ENCODE data around the gene TIGAR.

The TIGAR gene

DNA sequence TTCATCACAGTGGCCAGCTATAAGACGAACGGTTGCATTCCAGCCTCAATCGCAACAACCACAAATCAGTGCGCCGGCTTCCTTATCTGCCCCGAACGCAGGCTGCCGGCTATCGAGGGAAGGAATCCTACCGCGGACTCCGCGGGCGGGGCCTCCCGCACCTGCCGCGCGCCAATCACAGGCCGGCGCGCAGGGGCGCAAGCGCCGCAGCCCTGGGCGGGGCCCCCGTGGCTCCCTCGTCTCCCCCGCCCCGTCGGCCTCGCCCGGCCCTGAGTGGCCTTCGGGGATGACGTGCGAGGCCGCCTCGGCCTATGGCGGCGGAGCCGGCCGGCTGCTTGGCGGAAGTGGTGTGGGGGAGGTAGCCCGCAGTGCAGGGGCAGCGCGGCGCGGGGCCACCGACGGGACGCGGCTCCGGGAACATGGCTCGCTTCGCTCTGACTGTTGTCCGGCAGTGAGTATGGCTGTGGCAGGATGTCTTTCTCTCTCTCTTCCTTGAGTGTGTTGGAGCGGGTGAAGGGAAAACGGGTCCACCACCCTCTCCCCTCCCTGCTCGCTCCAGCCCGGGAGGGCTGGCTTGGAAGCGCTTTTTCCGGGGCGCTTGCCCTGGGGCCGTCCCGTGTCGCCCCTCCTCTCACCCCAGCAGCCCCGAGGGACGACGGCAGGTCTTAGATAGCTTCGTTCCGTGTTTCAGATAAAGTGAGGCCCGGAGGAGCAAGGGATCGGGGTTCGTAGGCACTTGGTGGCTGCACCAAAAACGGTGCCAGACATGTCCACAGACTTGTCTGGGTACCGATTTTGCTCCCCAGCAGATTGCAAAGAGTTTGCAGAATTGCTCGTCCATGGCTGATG, at the start of gene TIGAR:
TIGAR (plus strand) TSS at position 361 of the 849 bp plus-strand sequence; CDS start at position 420, 59 bp downstream.
- peak; percentile 76 for DNase-seq (ENCODE audit: low read depth)

- DNase-seq (ENCODE audit: low read depth): peak; percentile 69
Measured at GRCh38 chr12:4271717-4272423, 49.1 kb upstream of the TIGAR start.

DNA sequence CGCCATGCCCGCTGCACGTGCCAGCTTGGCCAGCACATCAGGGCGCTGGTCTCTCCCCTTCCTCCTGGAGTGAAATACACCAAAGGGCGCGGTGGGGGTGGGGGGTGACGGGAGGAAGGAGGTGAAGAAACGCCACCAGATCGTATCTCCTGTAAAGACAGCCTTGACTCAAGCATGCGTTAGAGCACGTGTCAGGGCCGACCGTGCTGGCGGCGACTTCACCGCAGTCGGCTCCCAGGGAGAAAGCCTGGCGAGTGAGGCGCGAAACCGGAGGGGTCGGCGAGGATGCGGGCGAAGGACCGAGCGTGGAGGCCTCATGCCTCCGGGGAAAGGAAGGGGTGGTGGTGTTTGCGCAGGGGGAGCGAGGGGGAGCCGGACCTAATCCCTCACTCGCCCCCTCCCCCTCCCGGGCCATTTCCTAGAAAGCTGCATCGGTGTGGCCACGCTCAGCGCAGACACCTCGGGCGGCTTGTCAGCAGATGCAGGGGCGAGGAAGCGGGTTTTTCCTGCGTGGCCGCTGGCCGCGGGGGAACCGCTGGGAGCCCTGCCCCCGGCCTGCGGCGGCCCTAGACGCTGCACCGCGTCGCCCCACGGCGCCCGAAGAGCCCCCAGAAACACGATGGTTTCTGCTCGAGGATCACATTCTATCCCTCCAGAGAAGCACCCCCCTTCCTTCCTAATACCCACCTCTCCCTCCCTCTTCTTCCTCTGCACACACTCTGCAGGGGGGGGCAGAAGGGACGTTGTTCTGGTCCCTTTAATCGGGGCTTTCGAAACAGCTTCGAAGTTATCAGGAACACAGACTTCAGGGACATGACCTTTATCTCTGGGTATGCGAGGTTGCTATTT, 48.4 kb upstream of the TIGAR start:
- no peak for DNase-seq (ENCODE audit: low read depth)

GRCh38 chr12:4273273-4273651, 47.8 kb upstream of the TIGAR start:
- no peak for DNase-seq (ENCODE audit: low read depth)

DNA sequence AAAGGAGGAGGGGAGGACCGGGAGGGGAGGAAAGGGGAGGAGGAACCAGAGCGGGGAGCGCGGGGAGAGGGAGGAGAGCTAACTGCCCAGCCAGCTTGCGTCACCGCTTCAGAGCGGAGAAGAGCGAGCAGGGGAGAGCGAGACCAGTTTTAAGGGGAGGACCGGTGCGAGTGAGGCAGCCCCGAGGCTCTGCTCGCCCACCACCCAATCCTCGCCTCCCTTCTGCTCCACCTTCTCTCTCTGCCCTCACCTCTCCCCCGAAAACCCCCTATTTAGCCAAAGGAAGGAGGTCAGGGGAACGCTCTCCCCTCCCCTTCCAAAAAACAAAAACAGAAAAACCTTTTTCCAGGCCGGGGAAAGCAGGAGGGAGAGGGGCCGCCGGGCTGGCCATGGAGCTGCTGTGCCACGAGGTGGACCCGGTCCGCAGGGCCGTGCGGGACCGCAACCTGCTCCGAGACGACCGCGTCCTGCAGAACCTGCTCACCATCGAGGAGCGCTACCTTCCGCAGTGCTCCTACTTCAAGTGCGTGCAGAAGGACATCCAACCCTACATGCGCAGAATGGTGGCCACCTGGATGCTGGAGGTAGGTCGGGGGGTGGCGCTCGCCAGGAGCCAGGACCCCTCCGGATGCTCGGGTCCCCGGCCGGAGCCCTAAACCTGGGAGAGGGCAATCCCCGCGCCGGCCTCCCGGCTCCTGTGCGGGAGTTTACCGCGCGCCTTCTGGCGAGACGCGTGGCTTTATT, 47.2 kb upstream of the TIGAR start, which contains the start of gene CCND2:
CCND2 (plus strand) TSS at position 111 of the 744 bp plus-strand sequence; CDS start at position 390, 279 bp downstream.
- no peak for DNase-seq (ENCODE audit: low read depth)

GRCh38 chr12:4274396-4275015, 46.5 kb upstream of the TIGAR start:
- DNase-seq (ENCODE audit: low read depth): no peak

DNA sequence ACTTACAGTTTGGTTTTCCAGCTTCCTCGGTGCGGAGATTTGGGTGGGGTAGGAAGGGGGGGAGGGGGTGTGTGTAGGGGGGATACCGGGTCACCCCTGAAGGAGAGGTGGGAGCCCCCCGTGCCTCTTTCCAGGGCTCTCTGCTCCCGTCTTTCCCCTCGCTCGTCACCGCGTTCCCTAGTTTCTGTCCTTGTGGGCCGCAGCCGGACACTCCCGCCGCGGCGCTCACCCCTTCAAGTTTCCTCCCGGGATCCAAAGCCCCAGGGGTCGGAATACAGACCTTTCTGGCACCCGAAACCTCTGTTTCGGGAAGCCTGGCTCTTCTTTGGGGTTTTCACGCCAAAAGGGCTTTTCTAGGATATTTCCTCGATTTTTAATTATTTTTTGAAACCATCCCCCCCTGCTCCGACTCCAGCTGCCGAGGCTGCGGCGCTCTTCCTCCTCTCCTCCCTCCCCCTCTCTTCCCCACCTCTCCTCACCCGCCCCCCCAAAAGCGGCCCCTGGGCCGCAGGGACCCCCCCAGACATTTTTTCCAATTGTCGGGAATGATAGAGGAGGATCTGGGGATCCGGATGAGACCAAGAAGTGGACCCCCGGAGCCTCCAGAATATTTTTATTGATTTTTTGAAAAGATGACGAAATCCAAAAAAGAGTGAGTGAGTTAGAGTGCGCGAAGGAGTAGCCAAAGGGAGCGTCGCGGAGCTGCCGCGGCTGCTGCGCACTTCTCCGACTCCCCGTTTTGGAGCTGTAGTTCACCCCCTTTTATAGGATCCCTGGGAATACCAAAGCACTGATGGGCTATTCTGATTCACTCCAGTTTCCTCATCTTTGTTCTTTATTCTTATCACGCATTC, 45.8 kb upstream of the TIGAR start:
- DNase-seq (ENCODE audit: low read depth): no peak

- DNase-seq (ENCODE audit: low read depth): no peak
Measured at GRCh38 chr12:4275870-4276301, 45.1 kb upstream of the TIGAR start.

DNA sequence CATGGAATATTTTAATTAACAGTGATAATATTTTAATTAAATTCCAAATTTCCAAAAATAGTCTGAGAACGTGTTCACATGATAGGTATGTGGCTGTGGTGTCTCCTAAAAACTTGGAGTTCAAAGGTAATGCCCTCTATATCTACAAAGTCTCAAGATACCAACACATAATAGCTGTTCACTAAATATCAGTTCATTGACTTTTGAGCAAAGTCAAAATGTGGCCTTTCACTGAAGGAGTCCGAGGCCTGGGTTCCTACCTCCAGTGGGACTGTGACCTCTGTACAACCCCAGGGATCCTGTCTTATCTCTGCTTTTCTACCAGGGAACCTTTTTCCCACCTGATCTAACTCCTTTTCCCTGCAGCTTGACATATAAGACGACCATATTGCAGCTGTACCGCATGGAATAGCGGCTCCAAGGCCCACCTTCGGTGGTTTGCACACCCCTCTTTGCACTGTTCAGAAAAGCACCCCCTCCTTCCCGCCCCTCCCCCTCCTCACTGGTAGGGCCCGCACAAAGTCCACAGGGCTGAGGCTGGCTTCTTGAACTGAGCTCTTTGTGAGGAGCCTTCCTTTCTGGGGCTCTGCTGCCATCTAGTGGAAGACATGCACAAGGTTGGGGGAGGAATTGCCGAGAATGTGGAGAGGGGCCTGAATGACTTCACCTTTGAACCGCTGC, 44.3 kb upstream of the TIGAR start:
- peak; percentile 71 for DNase-seq (ENCODE audit: low read depth)

- no peak for DNase-seq (ENCODE audit: low read depth)
Measured at GRCh38 chr12:4277205-4277543, 43.8 kb upstream of the TIGAR start.

GRCh38 chr12:4277857-4278256, 43.2 kb upstream of the TIGAR start:
- no peak for DNase-seq (ENCODE audit: low read depth)

DNA sequence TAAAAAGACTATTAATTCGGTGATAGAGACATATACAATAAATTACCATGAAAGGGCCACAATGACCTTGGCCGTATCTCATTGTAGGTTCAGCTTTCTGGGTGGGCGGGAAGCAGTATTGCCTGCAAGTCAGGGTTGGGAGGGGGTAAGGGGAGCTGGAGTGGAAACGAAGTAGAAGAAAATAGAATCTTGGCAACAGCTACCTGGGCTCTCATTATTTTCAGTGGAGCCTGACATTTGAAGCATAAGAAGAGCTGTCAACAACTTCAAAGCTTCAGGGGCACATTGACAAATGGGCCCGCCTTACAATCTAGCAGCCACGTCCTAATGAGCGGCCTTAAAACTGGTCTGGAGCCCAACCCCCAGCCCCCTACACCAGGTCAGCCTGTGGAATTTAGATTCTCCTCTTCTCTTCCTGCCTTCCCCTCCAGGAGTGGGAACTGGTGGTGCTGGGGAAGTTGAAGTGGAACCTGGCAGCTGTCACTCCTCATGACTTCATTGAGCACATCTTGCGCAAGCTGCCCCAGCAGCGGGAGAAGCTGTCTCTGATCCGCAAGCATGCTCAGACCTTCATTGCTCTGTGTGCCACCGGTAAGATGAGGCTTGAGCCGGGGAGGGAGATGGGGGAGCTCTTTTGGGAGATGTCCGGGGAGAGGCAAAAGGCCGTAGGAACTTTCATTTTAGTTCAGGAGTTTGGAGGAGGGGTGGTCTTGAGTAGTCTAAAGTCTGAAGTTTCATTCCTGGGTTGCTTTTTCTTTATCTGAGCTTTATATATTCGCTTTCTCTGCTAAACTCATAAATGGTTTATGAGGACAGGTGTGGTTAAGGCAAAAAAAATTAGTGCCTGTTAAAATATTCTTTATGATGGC, 42.5 kb upstream of the TIGAR start:
- DNase-seq (ENCODE audit: low read depth): no peak

DNA sequence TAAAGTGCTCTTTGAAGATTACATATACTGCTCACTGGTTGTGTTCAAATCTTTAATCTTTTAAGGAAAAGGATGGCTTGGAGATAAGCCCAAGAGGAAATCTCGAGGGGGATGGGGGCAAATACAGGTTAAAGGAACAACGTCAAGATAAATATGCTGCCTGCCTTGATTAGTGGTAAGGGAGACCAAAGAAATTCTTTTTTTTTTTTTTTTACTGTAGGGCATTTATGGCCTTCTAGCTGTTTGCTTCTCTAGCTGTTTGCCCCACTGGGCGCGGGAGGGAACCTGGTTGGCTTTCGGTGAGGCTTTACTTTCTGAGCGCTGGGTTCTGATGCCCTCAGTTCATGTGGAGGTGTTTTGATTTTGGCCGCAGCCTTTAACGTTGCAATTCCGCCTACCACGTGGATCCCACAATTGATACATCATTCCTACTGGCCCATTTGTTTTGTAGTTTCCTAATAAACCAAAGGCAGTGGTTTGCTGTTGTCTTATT, 41.8 kb upstream of the TIGAR start:
- DNase-seq (ENCODE audit: low read depth): no peak

DNA sequence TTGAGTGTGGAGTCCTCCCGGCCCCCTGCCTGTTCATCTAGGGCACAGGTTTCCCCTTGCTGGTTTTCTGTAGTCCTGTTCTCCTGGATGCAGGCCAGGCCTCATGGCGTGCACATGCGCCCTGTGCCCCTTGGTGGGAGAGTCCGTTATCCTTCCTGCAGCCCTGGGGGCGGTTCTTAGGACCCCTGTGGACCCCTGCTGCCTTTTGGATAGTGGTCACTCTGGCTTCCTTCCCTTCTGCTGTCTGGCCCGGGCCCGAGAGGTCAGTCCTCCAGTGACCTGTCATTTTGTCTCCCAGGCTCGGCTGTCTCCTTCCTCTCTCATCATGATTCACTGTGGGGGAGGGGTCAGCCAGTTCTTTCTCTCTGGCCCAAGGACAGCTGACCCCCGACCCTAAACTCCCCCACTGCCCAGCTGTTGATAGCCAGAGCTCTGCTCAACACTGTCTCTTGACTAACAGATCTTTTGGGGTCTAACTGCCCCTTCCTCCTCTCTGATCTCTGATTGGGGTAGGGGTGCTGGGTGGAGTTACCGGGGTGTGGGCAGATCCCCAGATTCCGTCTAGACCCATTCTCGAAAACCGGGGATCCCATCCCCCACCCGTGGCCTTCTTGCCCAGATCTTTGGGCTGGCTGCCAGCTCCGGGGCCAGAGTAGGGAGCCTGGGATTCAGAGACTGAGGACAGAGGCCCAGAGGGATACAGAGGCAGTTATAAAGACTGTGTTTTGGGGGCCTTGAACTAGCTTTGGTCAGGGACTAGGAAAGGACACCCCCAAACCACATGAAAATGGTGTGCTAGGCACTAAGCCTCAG, 40.5 kb upstream of the TIGAR start:
- no peak for DNase-seq (ENCODE audit: low read depth)

DNA sequence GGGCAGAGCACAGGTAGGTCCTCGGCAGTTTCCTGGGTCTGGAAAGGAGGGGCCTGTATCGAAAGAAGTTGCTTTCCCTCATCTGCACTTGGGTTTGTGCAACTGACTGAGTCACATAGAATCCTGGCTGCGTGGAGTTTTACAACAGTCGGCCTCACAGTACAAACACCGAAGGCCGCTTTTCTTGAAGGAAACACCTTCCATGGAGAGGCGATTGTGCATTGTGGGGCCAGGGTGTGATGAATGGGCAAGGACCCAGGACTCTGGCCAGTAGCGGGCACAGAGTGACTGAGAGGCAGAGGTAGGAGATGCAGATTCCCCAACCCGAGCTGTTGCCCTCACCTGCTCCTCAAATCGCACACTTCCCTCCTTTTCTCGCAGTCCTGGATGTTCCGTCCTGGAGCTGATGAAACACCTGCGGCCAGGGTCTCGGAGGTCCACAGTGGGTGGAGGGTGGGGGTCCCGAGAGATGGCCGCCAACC, 39.8 kb upstream of the TIGAR start:
- DNase-seq (ENCODE audit: low read depth): no peak

GRCh38 chr12:4282103-4282891, 38.7 kb upstream of the TIGAR start:
- DNase-seq (ENCODE audit: low read depth): no peak

All from stimulated activated CD8-positive, alpha-beta memory T cell treated with anti-CD3 and anti-CD28 coated beads, Interleukin-15, amount 100 ng/mL, for 1 hour (primary cell).